ENCODE data around the gene MYO7A.

GRCh38 chr11:77136784-77137420, 8.9 kb downstream of the MYO7A start:
- TF ChIP-seq, protein P1, sequence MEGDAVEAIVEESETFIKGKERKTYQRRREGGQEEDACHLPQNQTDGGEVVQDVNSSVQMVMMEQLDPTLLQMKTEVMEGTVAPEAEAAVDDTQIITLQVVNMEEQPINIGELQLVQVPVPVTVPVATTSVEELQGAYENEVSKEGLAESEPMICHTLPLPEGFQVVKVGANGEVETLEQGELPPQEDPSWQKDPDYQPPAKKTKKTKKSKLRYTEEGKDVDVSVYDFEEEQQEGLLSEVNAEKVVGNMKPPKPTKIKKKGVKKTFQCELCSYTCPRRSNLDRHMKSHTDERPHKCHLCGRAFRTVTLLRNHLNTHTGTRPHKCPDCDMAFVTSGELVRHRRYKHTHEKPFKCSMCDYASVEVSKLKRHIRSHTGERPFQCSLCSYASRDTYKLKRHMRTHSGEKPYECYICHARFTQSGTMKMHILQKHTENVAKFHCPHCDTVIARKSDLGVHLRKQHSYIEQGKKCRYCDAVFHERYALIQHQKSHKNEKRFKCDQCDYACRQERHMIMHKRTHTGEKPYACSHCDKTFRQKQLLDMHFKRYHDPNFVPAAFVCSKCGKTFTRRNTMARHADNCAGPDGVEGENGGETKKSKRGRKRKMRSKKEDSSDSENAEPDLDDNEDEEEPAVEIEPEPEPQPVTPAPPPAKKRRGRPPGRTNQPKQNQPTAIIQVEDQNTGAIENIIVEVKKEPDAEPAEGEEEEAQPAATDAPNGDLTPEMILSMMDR (IDR thresholded peaks at IDR 0.05): no peak
- no peak for TF ChIP-seq POLR2A (IDR thresholded peaks at IDR 0.05)
